ENCODE measurements around the gene SHISA9.

Gene SHISA9

DNA sequence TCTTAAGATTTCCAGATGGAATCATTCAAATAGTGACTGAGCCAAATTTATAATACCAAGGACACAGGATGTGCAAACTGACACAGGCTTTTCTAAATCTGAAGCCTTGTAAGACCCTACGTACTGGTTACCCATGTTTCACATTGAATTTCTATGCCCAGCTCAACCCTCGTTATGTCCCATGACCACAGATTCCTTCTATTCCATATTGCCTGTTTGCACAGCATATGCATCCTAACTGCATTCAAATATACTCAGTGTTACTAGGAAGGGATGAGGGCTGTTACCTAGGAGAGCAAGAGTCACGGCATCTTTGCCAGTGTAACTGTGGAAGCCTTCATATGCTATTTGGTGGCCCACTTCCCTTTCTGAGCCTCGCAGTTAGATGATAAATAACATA, 305.2 kb downstream of the SHISA9 start:
- TF ChIP-seq Cebpa-rat (IDR thresholded peaks at IDR 0.05), result no peak
- Histone ChIP-seq H3K36me3 (no peaks in the 10 kb centered on the region), H3K4me3 (no peak overlapping the region), H3K27ac (no peak overlapping the region), H4K20me1 (no peaks in the 10 kb centered on the region), H3K9me3 (no peaks in the 10 kb centered on the region), H3K4me2 (no peak overlapping the region), H3K9ac (no peak overlapping the region), H3K27me3 (no peaks in the 10 kb centered on the region), H3K4me1 (no peaks in the 10 kb centered on the region)

DNA sequence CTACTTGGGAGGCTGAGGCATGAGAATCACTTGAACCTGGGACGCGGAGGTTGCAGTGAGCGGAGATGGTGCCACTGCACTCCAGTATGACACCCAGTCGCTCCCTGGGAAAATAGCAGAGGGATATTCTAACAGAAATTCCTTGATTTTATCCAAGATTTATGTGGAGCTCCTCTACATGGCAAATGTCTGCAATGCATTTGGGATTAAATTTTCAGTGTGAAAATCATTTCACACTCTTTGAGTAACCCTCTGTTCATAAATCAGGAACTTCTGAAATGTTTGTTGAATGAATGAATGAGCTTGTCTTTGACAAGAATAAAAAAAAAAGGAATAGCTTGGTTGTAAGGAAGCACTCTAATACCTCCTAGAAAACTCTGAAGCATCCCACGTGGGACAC, 305.8 kb downstream of the SHISA9 start:
- no peaks in the 10 kb centered on the region for H3K36me3 ChIP-seq
- H3K27me3 ChIP-seq, result no peaks in the 10 kb centered on the region
- H3K4me3 ChIP-seq, result no peak overlapping the region
- no peaks in the 10 kb centered on the region for H3K4me1 ChIP-seq
- H3K9me3 ChIP-seq, result no peaks in the 10 kb centered on the region
- TF ChIP-seq Cebpa-rat (IDR thresholded peaks at IDR 0.05), result no peak
- no peaks in the 10 kb centered on the region for H4K20me1 ChIP-seq
- H3K27ac ChIP-seq, result no peak overlapping the region
- no peak overlapping the region for H3K9ac ChIP-seq
- H3K4me2 ChIP-seq, result no peak overlapping the region

DNA sequence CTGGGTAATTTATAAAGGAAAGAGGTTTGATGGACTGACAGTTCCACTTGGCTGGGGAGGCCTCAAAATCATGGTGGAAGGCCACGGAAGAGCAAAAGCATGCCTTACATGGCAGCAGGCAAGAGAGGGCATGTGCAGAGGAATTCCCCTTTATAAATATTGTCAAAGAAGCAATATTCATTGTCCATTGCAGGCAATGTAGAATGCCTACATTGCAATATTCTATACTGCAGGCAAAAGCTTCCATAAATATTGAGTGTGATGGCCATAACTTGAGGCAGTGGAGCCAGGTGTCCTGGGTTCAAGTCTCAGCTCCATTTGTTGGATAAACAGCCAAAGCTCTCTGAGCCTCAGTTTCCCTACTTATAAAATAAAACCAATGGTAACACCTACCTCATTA, 322.3 kb downstream of the SHISA9 start:
- no peaks in the 10 kb centered on the region for H3K9me3 ChIP-seq
- H3K36me3 ChIP-seq, result no peaks in the 10 kb centered on the region
- no peak for TF ChIP-seq Cebpa-rat (IDR thresholded peaks at IDR 0.05)
- H3K27ac ChIP-seq, result no peak overlapping the region
- no peaks in the 10 kb centered on the region for H4K20me1 ChIP-seq
- H3K9ac ChIP-seq, result no peak overlapping the region
- H3K4me2 ChIP-seq, result no peak overlapping the region
- H3K27me3 ChIP-seq, result no peaks in the 10 kb centered on the region
- H3K4me1 ChIP-seq, result no peaks in the 10 kb centered on the region
- no peak overlapping the region for H3K4me3 ChIP-seq

DNA sequence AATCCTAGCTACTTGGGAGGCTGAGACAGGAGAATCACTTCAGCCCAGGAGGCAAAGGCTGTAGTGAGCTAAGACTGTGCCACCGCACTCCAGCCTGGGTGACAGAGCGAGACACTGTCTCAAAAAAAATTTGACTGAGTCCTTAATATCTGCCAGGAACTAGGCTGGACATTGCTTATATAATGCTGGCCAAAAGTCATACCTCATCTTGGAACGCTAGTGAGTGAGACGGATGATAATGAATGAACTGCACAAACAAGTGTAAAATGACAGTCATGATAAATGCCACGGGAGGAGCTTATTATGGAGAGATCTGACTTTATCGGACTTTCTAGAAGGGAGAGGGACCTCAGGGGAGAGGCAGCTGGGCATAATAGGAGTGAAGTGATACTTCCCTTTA, 327.6 kb downstream of the SHISA9 start:
- no peak for TF ChIP-seq Cebpa-rat (IDR thresholded peaks at IDR 0.05)
- Histone ChIP-seq H3K4me2 (no peak overlapping the region), H3K9me3 (no peaks in the 10 kb centered on the region), H3K36me3 (no peaks in the 10 kb centered on the region), H3K4me3 (no peak overlapping the region), H3K9ac (no peak overlapping the region), H3K27ac (no peak overlapping the region), H4K20me1 (no peaks in the 10 kb centered on the region), H3K4me1 (no peaks in the 10 kb centered on the region), H3K27me3 (no peaks in the 10 kb centered on the region)

DNA sequence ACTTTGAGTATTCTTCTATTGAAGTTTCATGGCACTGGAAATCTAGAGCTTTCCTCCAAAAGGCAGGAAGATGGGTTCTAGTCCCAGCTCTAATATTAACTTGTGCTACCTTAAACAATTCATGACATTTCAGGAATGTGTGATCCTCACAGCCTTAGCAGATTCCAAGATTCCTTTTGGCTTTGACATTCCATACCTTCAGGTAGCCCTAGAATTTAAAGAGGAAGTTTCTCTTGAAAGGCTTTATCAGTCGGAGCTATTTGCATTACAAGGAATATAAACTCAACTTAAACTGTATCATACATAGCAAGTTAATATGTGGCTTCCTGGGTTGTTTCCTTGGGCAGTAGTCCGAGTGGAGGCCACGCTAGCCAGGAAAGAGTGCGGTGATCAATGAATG, 330.0 kb downstream of the SHISA9 start:
- Histone ChIP-seq H3K27ac (no peak overlapping the region), H3K9ac (no peak overlapping the region), H3K4me1 (no peaks in the 10 kb centered on the region), H3K4me3 (no peak overlapping the region), H4K20me1 (no peaks in the 10 kb centered on the region), H3K27me3 (no peaks in the 10 kb centered on the region), H3K4me2 (no peak overlapping the region), H3K9me3 (no peaks in the 10 kb centered on the region), H3K36me3 (no peaks in the 10 kb centered on the region)
- TF ChIP-seq Cebpa-rat (IDR thresholded peaks at IDR 0.05), result no peak

DNA sequence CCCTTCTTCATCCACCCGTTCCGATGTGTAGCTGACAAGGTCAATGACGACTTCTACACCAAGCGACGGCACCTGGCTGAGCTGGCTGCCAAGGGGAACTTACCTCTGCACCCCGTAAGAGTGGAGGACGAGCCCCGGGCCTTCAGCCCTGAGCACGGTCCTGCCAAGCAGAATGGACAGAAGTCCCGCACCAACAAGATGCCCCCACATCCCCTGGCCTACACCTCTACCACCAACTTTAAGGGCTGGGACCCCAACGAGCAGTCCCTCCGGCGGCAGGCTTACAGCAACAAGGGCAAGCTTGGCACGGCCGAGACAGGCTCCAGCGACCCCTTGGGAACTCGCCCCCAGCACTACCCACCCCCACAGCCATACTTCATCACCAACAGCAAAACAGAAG, 333.6 kb downstream of the SHISA9 start:
- Histone ChIP-seq H3K27me3 (no peaks in the 10 kb centered on the region), H3K4me1 (no peaks in the 10 kb centered on the region), H3K9me3 (no peaks in the 10 kb centered on the region), H3K36me3 (no peaks in the 10 kb centered on the region), H3K4me3 (no peak overlapping the region), H3K27ac (no peak overlapping the region), H3K4me2 (no peak overlapping the region), H4K20me1 (no peaks in the 10 kb centered on the region), H3K9ac (no peak overlapping the region)
- TF ChIP-seq Cebpa-rat (IDR thresholded peaks at IDR 0.05), result no peak

DNA sequence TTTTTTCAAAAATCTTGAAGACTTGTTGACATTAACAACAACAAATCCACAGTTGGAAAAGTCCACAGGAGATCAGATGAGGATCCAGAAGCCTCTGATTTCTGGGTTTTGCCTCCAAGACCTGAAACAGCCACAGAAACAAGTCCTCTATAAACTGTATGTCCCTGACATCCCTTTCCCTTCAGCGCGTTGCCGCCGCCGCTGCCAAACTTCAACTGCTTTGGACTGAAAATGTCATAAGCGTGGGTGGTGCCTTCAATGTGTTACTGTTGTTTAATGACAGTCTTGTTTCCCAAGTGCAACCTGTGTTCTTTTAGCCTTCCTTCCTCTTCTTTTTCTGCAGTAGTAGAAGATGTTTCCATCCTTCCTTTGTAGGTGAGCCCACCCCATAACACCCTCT, 334.9 kb downstream of the SHISA9 start:
- Histone ChIP-seq H3K36me3 (no peaks in the 10 kb centered on the region), H3K9me3 (no peaks in the 10 kb centered on the region), H4K20me1 (no peaks in the 10 kb centered on the region), H3K4me3 (no peak overlapping the region), H3K27ac (no peak overlapping the region), H3K9ac (no peak overlapping the region), H3K4me1 (peaks cover 3% of the 10 kb centered on the region), H3K27me3 (no peaks in the 10 kb centered on the region), H3K4me2 (no peak overlapping the region)
- no peak for TF ChIP-seq Cebpa-rat (IDR thresholded peaks at IDR 0.05)

DNA sequence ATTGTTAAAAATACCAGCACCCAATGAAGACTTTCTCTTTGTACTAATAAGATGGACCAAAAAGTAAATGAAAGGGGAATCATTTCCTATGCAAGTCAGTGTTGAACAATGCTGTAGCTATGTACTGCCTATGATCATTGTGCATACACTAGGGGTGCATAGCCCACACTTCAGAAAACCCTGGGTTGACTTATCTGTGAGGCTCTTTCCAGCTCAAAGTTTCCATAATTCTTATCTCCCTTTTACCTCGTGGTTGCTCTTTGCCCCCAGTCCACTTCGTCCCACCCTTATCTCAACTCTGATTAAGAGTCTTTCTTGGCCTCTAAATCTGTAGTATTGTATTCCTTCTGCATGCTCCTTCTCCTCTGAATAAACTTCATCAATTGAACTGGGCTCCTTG, 336.8 kb downstream of the SHISA9 start:
- no peak overlapping the region for H3K4me2 ChIP-seq
- H3K36me3 ChIP-seq, result no peaks in the 10 kb centered on the region
- H3K27me3 ChIP-seq, result no peaks in the 10 kb centered on the region
- no peaks in the 10 kb centered on the region for H4K20me1 ChIP-seq
- H3K27ac ChIP-seq, result no peak overlapping the region
- no peak overlapping the region for H3K4me3 ChIP-seq
- peaks cover 9% of the 10 kb centered on the region for H3K4me1 ChIP-seq
- no peak for TF ChIP-seq Cebpa-rat (IDR thresholded peaks at IDR 0.05)
- H3K9ac ChIP-seq, result no peak overlapping the region
- no peaks in the 10 kb centered on the region for H3K9me3 ChIP-seq

DNA sequence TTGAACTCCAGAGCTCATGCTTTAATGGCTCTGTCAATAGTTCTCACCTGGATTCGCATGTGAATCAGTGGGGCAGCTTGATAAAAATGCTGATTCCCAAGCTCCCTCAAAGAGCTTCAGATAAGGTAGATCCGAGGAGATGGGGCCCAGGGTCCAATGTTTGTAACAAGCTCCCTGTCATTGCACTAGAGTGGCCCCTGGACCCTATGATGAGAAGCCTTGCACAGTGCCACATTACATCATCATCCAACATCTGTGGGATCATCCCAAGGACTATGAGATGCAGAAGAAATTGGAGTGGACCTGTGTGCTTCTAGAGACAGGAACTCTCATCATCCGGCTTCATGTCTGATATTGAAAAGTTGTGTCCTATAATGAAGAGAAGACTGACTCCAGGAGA, 340.8 kb downstream of the SHISA9 start:
- Histone ChIP-seq H3K9me3 (no peaks in the 10 kb centered on the region), H3K27me3 (no peaks in the 10 kb centered on the region), H3K36me3 (no peaks in the 10 kb centered on the region), H3K4me1 (peaks cover 9% of the 10 kb centered on the region), H4K20me1 (no peaks in the 10 kb centered on the region), H3K4me2 (no peak overlapping the region), H3K9ac (no peak overlapping the region), H3K27ac (no peak overlapping the region), H3K4me3 (no peak overlapping the region)
- TF ChIP-seq Cebpa-rat (IDR thresholded peaks at IDR 0.05), result no peak

DNA sequence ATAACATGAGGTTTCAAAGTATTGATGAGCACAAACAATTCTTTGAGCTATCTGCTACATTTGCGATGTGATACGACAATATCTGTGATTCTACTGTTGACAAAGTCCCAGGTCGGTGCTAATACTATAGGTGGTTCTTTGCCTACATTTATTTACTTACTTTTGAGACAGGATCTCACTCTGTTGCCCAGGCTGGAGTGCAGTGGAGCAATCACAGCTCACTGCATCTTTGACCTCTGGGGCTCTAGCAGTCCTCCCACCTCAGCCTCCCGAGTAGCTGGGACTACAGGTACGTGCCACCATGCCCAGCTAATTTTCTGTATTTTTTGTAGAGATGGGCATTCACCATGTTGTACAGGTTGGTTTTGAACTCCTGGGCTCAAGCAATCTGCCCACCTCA, 343.4 kb downstream of the SHISA9 start:
- peaks cover 9% of the 10 kb centered on the region for H3K4me1 ChIP-seq
- no peaks in the 10 kb centered on the region for H3K36me3 ChIP-seq
- TF ChIP-seq Cebpa-rat (IDR thresholded peaks at IDR 0.05), result no peak
- H4K20me1 ChIP-seq, result no peaks in the 10 kb centered on the region
- no peaks in the 10 kb centered on the region for H3K27me3 ChIP-seq
- no peaks in the 10 kb centered on the region for H3K9me3 ChIP-seq
- H3K4me2 ChIP-seq, result no peak overlapping the region
- H3K4me3 ChIP-seq, result no peak overlapping the region
- no peak overlapping the region for H3K27ac ChIP-seq
- no peak overlapping the region for H3K9ac ChIP-seq

DNA sequence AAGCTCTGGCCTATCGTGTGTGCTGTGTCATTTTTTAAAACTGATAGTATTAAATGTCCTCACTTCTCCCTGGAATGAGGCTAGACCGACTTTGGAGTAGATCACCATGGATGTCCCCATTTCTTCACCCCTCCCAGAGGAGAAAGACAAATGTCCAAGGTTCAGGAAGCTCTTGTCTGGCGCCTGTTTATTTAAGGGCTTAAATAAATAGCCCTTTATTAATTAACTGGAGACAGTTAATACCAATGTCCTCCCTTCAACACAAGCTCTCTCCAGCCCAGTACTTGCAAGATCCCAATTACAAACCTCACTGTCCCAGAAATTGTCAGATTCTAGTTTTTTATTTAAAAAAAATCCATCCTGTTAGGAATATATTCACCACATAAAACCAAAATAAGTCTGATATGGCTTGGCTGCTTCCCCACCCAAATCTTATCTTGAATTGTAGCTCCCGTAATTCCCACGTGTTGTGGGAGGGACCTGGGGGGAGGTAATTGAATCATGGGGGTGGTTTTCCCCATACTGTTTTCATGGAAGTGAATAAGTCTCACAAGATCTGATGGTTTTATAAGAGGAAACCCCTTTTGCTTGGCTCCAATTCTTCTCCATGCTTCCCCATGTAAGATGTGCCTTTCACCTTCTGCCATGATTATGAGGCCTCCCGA, 344.4 kb downstream of the SHISA9 start:
- Histone ChIP-seq H3K9me3 (no peaks in the 10 kb centered on the region), H3K27me3 (no peaks in the 10 kb centered on the region), H3K36me3 (no peaks in the 10 kb centered on the region), H4K20me1 (no peaks in the 10 kb centered on the region), H3K4me1 (peaks cover 9% of the 10 kb centered on the region), H3K9ac (no peak overlapping the region), H3K4me2 (no peak overlapping the region), H3K27ac (no peak overlapping the region), H3K4me3 (no peak overlapping the region)
- no peak for TF ChIP-seq Cebpa-rat (IDR thresholded peaks at IDR 0.05)
